ENCODE data around the gene DLGAP1. TPM values are rescaled to one million over a fixed set of nuclear protein-coding genes. Genes with fewer than 3 reads are reported as not detected.

DLGAP1 gene
- total RNA-seq, 1 experiment from 2014 or later: 23.0 TPM

GRCh38 chr18:4207383-4207985 lies 247.6 kb downstream of the DLGAP1 start:
- Mint-ChIP-seq H3K4me1 (peaks cover 49% of the 10 kb centered on the region), H3K4me3 (no peak overlapping the region), H3K36me3 (no peaks in the 10 kb centered on the region), H3K9me3 (0 out of 2 replicates have a peak, but pooled peaks cover 6% of the 10 kb centered on the region), H3K27me3 (ENCODE audit: low read depth) (no peaks in the 10 kb centered on the region), H3K27ac (no peak overlapping the region)
- POLR2A ChIA-PET: no interaction called here
- CTCF ChIA-PET: interaction anchor here (1.2 kb wide), 1 partner anchor 101 kb away, joined by 5 read pairs; no protein-coding TSS in a partner anchor
- ATAC-seq (peak; percentile 64), DNase-seq (ENCODE audit: low spot score) (peak; percentile 17)
- TF ChIP-seq ZNF423 (CRISPR knock-in tag; IDR thresholded peaks at IDR 0.05) (peak; percentile 90), ELF4 (CRISPR knock-in tag; IDR thresholded peaks at IDR 0.05; ENCODE audit: low read depth) (no peak)

GRCh38 chr18:4204438-4204720 lies 250.7 kb downstream of the DLGAP1 start:
- ChIA-PET POLR2A (no interaction called here), CTCF (no interaction called here)
- no peak for DNase-seq (ENCODE audit: low spot score)
- Mint-ChIP-seq H3K27ac (no peak overlapping the region), H3K4me1 (peaks cover 49% of the 10 kb centered on the region), H3K4me3 (no peak overlapping the region), H3K27me3 (ENCODE audit: low read depth) (no peaks in the 10 kb centered on the region), H3K9me3 (0 out of 2 replicates have a peak, but pooled peaks cover 6% of the 10 kb centered on the region), H3K36me3 (no peaks in the 10 kb centered on the region)
- ATAC-seq: no peak
- TF ChIP-seq RELA (CRISPR knock-in tag; IDR thresholded peaks at IDR 0.05; ENCODE audit: borderline replicate concordance) (no peak), JUN (CRISPR knock-in tag; IDR thresholded peaks at IDR 0.05) (no peak), E2F5 (CRISPR knock-in tag; IDR thresholded peaks at IDR 0.05) (no peak), MXD4 (CRISPR knock-in tag; IDR thresholded peaks at IDR 0.05; ENCODE audit: borderline replicate concordance) (no peak), TCF7 (CRISPR knock-in tag; IDR thresholded peaks at IDR 0.05; ENCODE audit: low read depth) (no peak), HMGA2 (CRISPR knock-in tag; IDR thresholded peaks at IDR 0.05) (no peak), GTF2I (CRISPR knock-in tag; conservative IDR thresholded peaks at IDR 0.05) (no peak), CREM (CRISPR knock-in tag; IDR thresholded peaks at IDR 0.05) (no peak), AR (CRISPR knock-in tag; IDR thresholded peaks at IDR 0.05) (no peak), OVOL2 (CRISPR knock-in tag; IDR thresholded peaks at IDR 0.05; ENCODE audit: borderline replicate concordance) (no peak), ZNF512 (CRISPR knock-in tag; IDR thresholded peaks at IDR 0.05; ENCODE audit: borderline replicate concordance) (no peak), ATF3 (CRISPR knock-in tag; conservative IDR thresholded peaks at IDR 0.05) (no peak), ZMAT4 (CRISPR knock-in tag; IDR thresholded peaks at IDR 0.05) (no peak), ATF6 (CRISPR knock-in tag; IDR thresholded peaks at IDR 0.05) (no peak), MAX (CRISPR knock-in tag; IDR thresholded peaks at IDR 0.05) (no peak), SMAD3 (CRISPR knock-in tag; IDR thresholded peaks at IDR 0.05; ENCODE audit: borderline replicate concordance) (no peak), CDX4 (CRISPR knock-in tag; IDR thresholded peaks at IDR 0.05; ENCODE audit: borderline replicate concordance) (no peak)

Data from WTC11 (cell line).